HepG2 (cell line): ENCODE results near the gene VAC14. TPM values are rescaled to one million over a fixed set of nuclear protein-coding genes. Genes with fewer than 3 reads are reported as not detected.

Source experiments
- ATM ChIP-seq: fragments of 450-650 bp; IDR thresholded peaks from 2 replicates; pipeline ENCODE4 v1.7.1; 2017; ENCODE audit warnings: mild to moderate bottlenecking, borderline replicate concordance
- GLMP ChIP-seq: sonication (generic); formaldehyde crosslinking; IDR thresholded peaks from 2 replicates; pipeline ENCODE4 v1.9.0; 2021; ENCODE audit warnings: missing genetic modification reagents, mild to moderate bottlenecking, borderline replicate concordance
- HHEX ChIP-seq: IDR thresholded peaks from 2 replicates; pipeline ENCODE4 v1.6.1; 2016; ENCODE audit warnings: control low read depth
- MAFK ChIP-seq, 2 experiments: IDR thresholded peaks in 1 of 2; conservative IDR thresholded peaks in 1 of 2; 2 replicates each; pipeline ENCODE4 v1.6.1; 2011; ENCODE audit warnings: improper control_type of control experiment in 2 of 2, low read length in 2 of 2
- MIXL1 ChIP-seq: IDR thresholded peaks from 2 replicates; pipeline ENCODE4 v1.6.1; 2016
- NKX3-1 ChIP-seq: sonication (generic); formaldehyde crosslinking; IDR thresholded peaks from 2 replicates; pipeline ENCODE4 v1.5.0; 2020; ENCODE audit warnings: missing genetic modification reagents
- NONO ChIP-seq, 2 experiments: fragments of 450-650 bp in 1 of 2; sonication (generic) in 1 of 2; formaldehyde crosslinking in 1 of 2; IDR thresholded peaks in 1 of 2; conservative IDR thresholded peaks in 1 of 2; 2 replicates each; pipeline versions ENCODE4 v1.6.1 to v1.8.0; 2017 to 2022; ENCODE audit warnings: mild to moderate bottlenecking in 1 of 2, missing genetic modification reagents in 1 of 2, moderate library complexity in 1 of 2
- PBX2 ChIP-seq: IDR thresholded peaks from 2 replicates; pipeline ENCODE4 v1.6.1; 2016; ENCODE audit warnings: control low read depth
- POLR2A ChIP-seq, 2 experiments: IDR thresholded peaks; 2 replicates each; pipeline ENCODE4 v1.6.1; 2011; ENCODE audit warnings: low read depth in 2 of 2, low read length in 2 of 2, mild to moderate bottlenecking in 1 of 2, moderate library complexity in 1 of 2; ENCODE audit not compliant: insufficient read depth in 1 of 2
- RBM22 ChIP-seq: fragments of 200-400 bp; formaldehyde crosslinking; optimal IDR thresholded peaks from 2 replicates; pipeline ENCODE3; 2017; ENCODE audit warnings: mild to moderate bottlenecking, low read length, moderate library complexity
- ZBTB40 ChIP-seq, 2 experiments: fragments of 450-650 bp in 1 of 2; sonication (generic) in 1 of 2; formaldehyde crosslinking in 1 of 2; IDR thresholded peaks; 2 replicates each; pipeline versions ENCODE4 v1.6.1 to v1.8.0; 2016 to 2022; ENCODE audit warnings: antibody characterized with exemption in 1 of 2, mild to moderate bottlenecking in 1 of 2, missing genetic modification reagents in 1 of 2
- ZBTB49 ChIP-seq: sonication (generic); formaldehyde crosslinking; IDR thresholded peaks from 2 replicates; pipeline ENCODE4 v1.4.0; 2020; ENCODE audit warnings: missing genetic modification reagents, borderline replicate concordance
- ZNF572 ChIP-seq: sonication (generic); formaldehyde crosslinking; IDR thresholded peaks from 2 replicates; pipeline ENCODE4 v1.5.1; 2020; ENCODE audit warnings: mild to moderate bottlenecking, missing genetic modification reagents
- ZNF788 ChIP-seq: sonication (generic); formaldehyde crosslinking; IDR thresholded peaks from 2 replicates; pipeline ENCODE4 v1.5.0; 2020; ENCODE audit warnings: mild to moderate bottlenecking, missing genetic modification reagents, borderline replicate concordance
- polyA plus RNA-seq, 8 experiments: library from polyadenylated mRNA; depleted of rRNA in 3 of 8; stranded (reverse) in 7 of 8; unstranded in 1 of 8; fragments of >200 nt; fragmentation: Illumina TruSeq in 4 of 8; extraction: Trizol in 4 of 8; gene quantifications; 2 replicates each; pipeline versions ENCODE4 v1.2.1 to v1.2.3, GENCODE V29; 2011 to 2016; ENCODE audit warnings: low read depth in 4 of 8, missing spikeins in 1 of 8, mixed read lengths in 1 of 8; ENCODE audit not compliant: insufficient read depth in 1 of 8
- total RNA-seq, 5 experiments: library from RNA; depleted of rRNA; stranded (reverse); fragments of >200 nt; fragmentation: Illumina TruSeq; extraction: Trizol; gene quantifications; 2 replicates each; pipeline ENCODE4 v1.2.3, GENCODE V29; 2016; ENCODE audit warnings: low read depth in 1 of 5

VAC14 gene
- total and polyA plus RNA-seq, 2 of the 13 experiments (the other 11 are each of a cell fraction or from before 2014, with no cell fraction given) = 23.5 to 24.6 TPM

- no peak for TF ChIP-seq ZBTB40 (IDR thresholded peaks at IDR 0.05)
- no peak for TF ChIP-seq ZBTB40 (CRISPR knock-in tag; IDR thresholded peaks at IDR 0.05)
- TF ChIP-seq MAFK (conservative IDR thresholded peaks at IDR 0.05 in 1 of 2, IDR thresholded peaks at IDR 0.05 in 1 of 2; ENCODE audit: low read length in 2 of 2) = no peak
- TF ChIP-seq MIXL1 (CRISPR knock-in tag) = no peak
- TF ChIP-seq POLR2A (IDR thresholded peaks at IDR 0.05; ENCODE audit: insufficient read depth in 1 of 2, low read depth in 2 of 2, low read length in 2 of 2) = 0 out of 4 replicates have a peak, but pooled peaks of 1 of the 2 experiments have one; percentile 14
- no peak for TF ChIP-seq GLMP (CRISPR knock-in tag)
- no peak for TF ChIP-seq ZBTB49 (CRISPR knock-in tag)
- TF ChIP-seq RBM22 = peak; percentile 93
- no peak for TF ChIP-seq HHEX (CRISPR knock-in tag)
- 0 out of 2 replicates have a peak, but pooled peaks have one; percentile 66 for TF ChIP-seq ZNF572 (CRISPR knock-in tag)
- no peak for TF ChIP-seq NKX3-1 (CRISPR knock-in tag)
- TF ChIP-seq ZNF788 = 0 out of 2 replicates have a peak, but pooled peaks have one; percentile 28
- no peak for TF ChIP-seq ATM
- no peak for TF ChIP-seq NONO (IDR thresholded peaks at IDR 0.05)
- no peak for TF ChIP-seq NONO (CRISPR knock-in tag; conservative IDR thresholded peaks at IDR 0.05)
- no peak for TF ChIP-seq PBX2 (CRISPR knock-in tag)
These were observed 120.2 kb downstream of the VAC14 start (continued) for GRCh38 chr16:70680495-70681381.
